Stimulated activated CD4-positive, alpha-beta T cell treated with anti-CD3 and anti-CD28 coated beads, Interleukin-2, amount 100 ng/mL, for 24 hours (primary cell): ENCODE results near the gene KCNJ6.

ENCODE experiments used
- DNase-seq, 2 donors: peaks; one replicate each; pipeline ENCODE4 v3.0.0-alpha.2; 2020

The KCNJ6 gene

GRCh38 chr21:37562920-37563640, 353.2 kb downstream of the KCNJ6 start:
- no peak for DNase-seq

- DNase-seq: no peak
Observed at GRCh38 chr21:37561941-37562919, 354.0 kb downstream of the KCNJ6 start.

- DNase-seq: no peak
Observed at GRCh38 chr21:37561506-37561905, 354.8 kb downstream of the KCNJ6 start.

GRCh38 chr21:37560385-37560784, 355.9 kb downstream of the KCNJ6 start:
- no peak for DNase-seq

GRCh38 chr21:37558676-37559211, 357.5 kb downstream of the KCNJ6 start:
- no peak for DNase-seq
